Measurements from ENCODE around the gene RPS21.

The RPS21 gene

DNA sequence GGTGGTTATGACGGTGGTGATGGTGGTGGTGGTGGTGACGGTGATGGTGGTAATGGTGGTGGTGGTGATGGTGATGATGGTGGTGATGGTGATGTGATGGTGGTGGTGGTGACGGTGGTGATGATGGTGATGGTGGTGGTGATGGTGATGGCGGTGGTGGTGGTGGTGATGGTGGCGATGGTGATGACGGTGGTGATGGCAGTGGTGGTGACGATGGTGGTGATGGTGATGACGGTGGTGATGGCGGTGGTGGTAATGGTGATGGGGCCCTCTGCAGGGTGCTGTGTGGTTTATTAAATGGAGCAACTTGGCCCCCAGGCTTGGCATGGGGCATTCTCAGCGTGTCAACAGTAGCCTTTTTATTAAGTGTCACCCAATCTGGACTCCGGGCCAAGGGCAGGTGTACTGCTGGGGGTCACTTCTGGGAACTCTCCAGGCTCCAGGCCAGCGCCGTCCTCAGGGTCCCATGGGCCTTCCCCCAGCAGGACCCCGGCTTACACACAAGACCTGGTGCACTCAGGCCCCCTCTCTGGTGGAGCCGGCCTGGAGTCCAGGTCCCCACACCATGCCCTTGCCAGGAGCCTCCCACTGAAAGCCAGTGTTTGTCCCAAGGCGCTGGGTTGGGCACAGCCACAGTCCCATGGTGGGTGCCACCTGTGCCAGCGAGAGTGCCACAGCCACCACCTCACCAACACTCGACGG lies 11.4 kb downstream of the RPS21 start:
- no peak overlapping the region for H3K4me3 ChIP-seq (ENCODE audit: insufficient read depth, low read length, poor library complexity, severe bottlenecking)
- H4K20me1 ChIP-seq (ENCODE audit: low read depth, low read length), result no peaks in the 10 kb centered on the region
- H3K36me3 ChIP-seq (ENCODE audit: low read length), result no peaks in the 10 kb centered on the region
- H3K9me2 ChIP-seq (replicated peaks; ENCODE audit: insufficient read depth, low read length), result no peaks in the 10 kb centered on the region
- no peaks in the 10 kb centered on the region for H3K79me2 ChIP-seq (ENCODE audit: insufficient read depth, low read length)
- H3K27me3 ChIP-seq (ENCODE audit: low read length), result no peaks in the 10 kb centered on the region
- 0 out of 2 replicates have a peak, but pooled peaks cover 3% of the 10 kb centered on the region for H3F3A ChIP-seq (ENCODE audit: insufficient read depth)
- no peak overlapping the region for H2AFZ ChIP-seq (ENCODE audit: low read depth, low read length, severe bottlenecking)
- H3K9ac ChIP-seq (ENCODE audit: low read length), result no peak overlapping the region
- no peaks in the 10 kb centered on the region for H3K9me3 ChIP-seq (ENCODE audit: insufficient read depth, low read length)
- no peak overlapping the region for H3K27ac ChIP-seq (ENCODE audit: low read depth, low read length)
- TF ChIP-seq EZH2phosphoT487 (conservative IDR thresholded peaks at IDR 0.05; ENCODE audit: low read length), result no peak
- TF ChIP-seq CTCF (IDR thresholded peaks at IDR 0.05; ENCODE audit: insufficient read depth, low read length, poor library complexity, severe bottlenecking), result no peak
- no peak overlapping the region for H3K4me2 ChIP-seq (ENCODE audit: low read depth, low read length, poor library complexity, severe bottlenecking)

- TF ChIP-seq EZH2phosphoT487 (conservative IDR thresholded peaks at IDR 0.05; ENCODE audit: low read length), result no peak
- no peak for TF ChIP-seq CTCF (IDR thresholded peaks at IDR 0.05; ENCODE audit: insufficient read depth, low read length, poor library complexity, severe bottlenecking)
- Histone ChIP-seq H3K27ac (ENCODE audit: low read depth, low read length) (no peak overlapping the region), H3K27me3 (ENCODE audit: low read length) (no peaks in the 10 kb centered on the region)
Observed at GRCh38 chr20:62400021-62400420, 13.1 kb downstream of the RPS21 start.

GRCh38 chr20:62400541-62400940 lies 13.6 kb downstream of the RPS21 start:
- TF ChIP-seq CTCF (IDR thresholded peaks at IDR 0.05; ENCODE audit: insufficient read depth, low read length, poor library complexity, severe bottlenecking) (no peak), EZH2phosphoT487 (conservative IDR thresholded peaks at IDR 0.05; ENCODE audit: low read length) (no peak)
- H3K27me3 ChIP-seq (ENCODE audit: low read length), result no peaks in the 10 kb centered on the region

More at GRCh38 chr20:62400021-62400420, 13.1 kb downstream of the RPS21 start:
- Histone ChIP-seq H3F3A (ENCODE audit: insufficient read depth) (0 out of 2 replicates have a peak, but pooled peaks cover 3% of the 10 kb centered on the region), H3K36me3 (ENCODE audit: low read length) (no peaks in the 10 kb centered on the region), H3K4me2 (ENCODE audit: low read depth, low read length, poor library complexity, severe bottlenecking) (no peak overlapping the region), H3K4me3 (ENCODE audit: insufficient read depth, low read length, poor library complexity, severe bottlenecking) (no peak overlapping the region), H3K9me2 (replicated peaks; ENCODE audit: insufficient read depth, low read length) (no peaks in the 10 kb centered on the region), H3K79me2 (ENCODE audit: insufficient read depth, low read length) (no peaks in the 10 kb centered on the region), H3K9me3 (ENCODE audit: insufficient read depth, low read length) (no peaks in the 10 kb centered on the region), H3K9ac (ENCODE audit: low read length) (no peak overlapping the region), H2AFZ (ENCODE audit: low read depth, low read length, severe bottlenecking) (no peak overlapping the region), H4K20me1 (ENCODE audit: low read depth, low read length) (no peaks in the 10 kb centered on the region)

More at GRCh38 chr20:62400541-62400940, 13.6 kb downstream of the RPS21 start:
- no peak overlapping the region for H3K4me3 ChIP-seq (ENCODE audit: insufficient read depth, low read length, poor library complexity, severe bottlenecking)
- H4K20me1 ChIP-seq (ENCODE audit: low read depth, low read length), result no peaks in the 10 kb centered on the region
- H3K9me3 ChIP-seq (ENCODE audit: insufficient read depth, low read length), result no peaks in the 10 kb centered on the region
- no peak overlapping the region for H3K4me2 ChIP-seq (ENCODE audit: low read depth, low read length, poor library complexity, severe bottlenecking)
- H3K36me3 ChIP-seq (ENCODE audit: low read length), result no peaks in the 10 kb centered on the region
- H3F3A ChIP-seq (ENCODE audit: insufficient read depth), result 0 out of 2 replicates have a peak, but pooled peaks cover 3% of the 10 kb centered on the region
- H3K27ac ChIP-seq (ENCODE audit: low read depth, low read length), result no peak overlapping the region
- no peaks in the 10 kb centered on the region for H3K9me2 ChIP-seq (replicated peaks; ENCODE audit: insufficient read depth, low read length)
- H3K9ac ChIP-seq (ENCODE audit: low read length), result no peak overlapping the region
- no peaks in the 10 kb centered on the region for H3K79me2 ChIP-seq (ENCODE audit: insufficient read depth, low read length)
- no peak overlapping the region for H2AFZ ChIP-seq (ENCODE audit: low read depth, low read length, severe bottlenecking)
